Measurements from ENCODE around the gene KCNQ1. TPM values are rescaled to one million over a fixed set of nuclear protein-coding genes. Genes with fewer than 3 reads are reported as not detected.

KCNQ1 gene
- total and polyA plus RNA-seq, 2 of the 13 experiments (the other 11 are each of a cell fraction or from before 2014, with no cell fraction given) = 0.02 to 0.08 TPM

DNA sequence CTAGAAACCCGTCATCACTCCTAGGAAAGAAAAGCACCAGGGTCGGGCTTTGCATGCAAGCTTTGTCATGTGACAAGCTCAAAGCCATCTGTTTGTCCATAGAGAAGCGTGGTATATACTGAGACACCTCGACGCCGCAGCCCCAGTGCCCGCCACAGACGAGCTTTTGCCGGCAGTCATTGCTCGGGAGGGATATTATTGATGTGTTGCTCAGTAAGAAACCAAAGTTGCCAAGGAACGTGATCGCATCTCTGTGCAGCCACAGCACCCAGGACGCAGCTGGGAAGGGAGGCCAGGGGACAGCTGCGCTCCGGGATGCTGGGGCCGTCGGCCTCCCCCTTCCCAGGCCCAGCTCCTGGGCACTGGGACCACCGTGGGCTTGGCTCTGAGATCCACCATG is 344.5 kb downstream of the KCNQ1 start:
- TF ChIP-seq ARNTL (CRISPR knock-in tag; IDR thresholded peaks at IDR 0.05) (no peak), KLF15 (CRISPR knock-in tag; IDR thresholded peaks at IDR 0.05; ENCODE audit: borderline replicate concordance) (no peak), PITX1 (CRISPR knock-in tag; IDR thresholded peaks at IDR 0.05) (no peak), ADNP (CRISPR knock-in tag; IDR thresholded peaks at IDR 0.05) (no peak), NR2F2 (IDR thresholded peaks at IDR 0.05; ENCODE audit: borderline replicate concordance, low read depth) (no peak), ZNF777 (CRISPR knock-in tag; IDR thresholded peaks at IDR 0.05) (no peak), RBFOX2 (IDR thresholded peaks at IDR 0.05; ENCODE audit: low read depth, low read length) (no peak), CBX2 (IDR thresholded peaks at IDR 0.05; ENCODE audit: low read depth, low read length) (no peak), CBX2 (CRISPR knock-in tag; IDR thresholded peaks at IDR 0.05; ENCODE audit: low read depth) (no peak), AKAP8 (CRISPR knock-in tag; IDR thresholded peaks at IDR 0.05) (no peak)
- ChIA-PET CTCF (ENCODE audit: low intra/inter-chr PET ratio, low total read pairs) (no interaction called here), POLR2A (interaction anchor here (0.5 to 1.4 kb wide), 2 partner anchors 59 to 85 kb away, joined by 4 to 7 read pairs; no protein-coding TSS in a partner anchor)
- H2AFZ ChIP-seq (ENCODE audit: low read length) = no peak overlapping the region
- FAIRE-seq = no peak
- H3K27ac ChIP-seq (ENCODE audit: extremely low read length, insufficient read depth, low read length) = no peak overlapping the region
- H3K4me1 ChIP-seq (ENCODE audit: insufficient read depth, low read length) = peaks cover 25% of the 10 kb centered on the region
- no peak overlapping the region for H3K4me3 ChIP-seq (replicated peaks in 1 of 3; ENCODE audit: insufficient read depth in 1 of 3, low read depth in 2 of 3, low read length in 3 of 3)
- no peak overlapping the region for H3K4me2 ChIP-seq (ENCODE audit: low read depth, low read length)
- H3K9me3 ChIP-seq (ENCODE audit: low read length) = no peaks in the 10 kb centered on the region
- no peaks in the 10 kb centered on the region for H3K79me2 ChIP-seq (ENCODE audit: insufficient read depth, low read length)
- 45% methylated on average over 12 of the region's 18 CpGs for WGBS (ENCODE audit: low lambda C conversion rate)
- 0 out of 2 replicates have a peak, but pooled peaks cover 2% of the 10 kb centered on the region for H4K20me1 ChIP-seq (ENCODE audit: insufficient read depth, low read length)
- no peak for ATAC-seq
- DNase-seq (ENCODE audit: low spot score) = no peak
- intact Hi-C loops (cut with micrococcal nuclease; ENCODE audit: unreplicated experiment) (no loop called here), in situ Hi-C loops (cut with HindIII; ENCODE audit: extremely low pct_ligation_motif_present, low pct_unique_long_range_greater_than_20kb) (no loop called here)
- H3K9ac ChIP-seq (ENCODE audit: insufficient read depth, low read depth, low read length) = no peak overlapping the region
- H3K36me3 ChIP-seq (replicated peaks in 1 of 2; ENCODE audit: control insufficient read depth in 1 of 2, insufficient read depth in 2 of 2, low read length in 2 of 2) = no peaks in the 10 kb centered on the region
- H3K27me3 ChIP-seq (ENCODE audit: control insufficient read depth in 1 of 2, insufficient read depth in 2 of 2, low read length in 2 of 2) = peaks cover 22 to 46% of the 10 kb centered on the region in 2 experiments
- no TSS peak for BruUV-seq (replicated peaks)

All from HepG2 (cell line).